Urinary bladder (tissue), 4 donors: ENCODE results near the gene SLC39A10. TPM values are rescaled to one million over a fixed set of nuclear protein-coding genes. Genes with fewer than 3 reads are reported as not detected.
"Not testable (repeated sequence)": the region's sequence is repeated elsewhere in the genome, so short reads cannot be mapped to it uniquely, and the experiment has no call there.

Source experiments
- DNase-seq: peaks from one replicate; pipeline ENCODE4 v3.0.0-alpha.2; 2015; ENCODE audit errors: extremely low spot score
- H3K27ac ChIP-seq: one replicate; pipeline ENCODE4 v1.5.1; 2013; ENCODE audit warnings: low read depth, mild to moderate bottlenecking, moderate library complexity
- H3K36me3 ChIP-seq: one replicate; pipeline ENCODE4 v1.6.1; 2013; ENCODE audit warnings: mild to moderate bottlenecking, moderate library complexity; ENCODE audit not compliant: insufficient read depth
- H3K4me1 ChIP-seq: one replicate; pipeline ENCODE4 v1.6.1; 2013; ENCODE audit warnings: mild to moderate bottlenecking, moderate library complexity; ENCODE audit not compliant: insufficient read depth
- H3K4me3 ChIP-seq: one replicate; pipeline ENCODE4 v1.5.1; 2013; ENCODE audit warnings: low read depth, low read length
- WGBS: extraction: QIAGEN DNeasy Blood & Tissue Kit; methylation state at CpG from one replicate; pipeline ENCODE4 v1.1.7; 2013; 5-methylcytosine and 5-hydroxymethylcytosine counted together
- polyA plus RNA-seq: library from polyadenylated mRNA; stranded (reverse); fragments of 200-250 nt; gene quantifications from one replicate; pipeline ENCODE4 v1.2.3, GENCODE V29; 2013
- total RNA-seq: library from RNA; depleted of rRNA; stranded (reverse); fragments of >200 nt; gene quantifications from one replicate; pipeline ENCODE4 v1.2.3, GENCODE V29; 2014
- donor health status: healthy with polysubstance abuse.
- donor health status: healthy.

Gene SLC39A10
- total and polyA plus RNA-seq, 2 donors = 8.0 to 54.8 TPM

- H3K36me3 ChIP-seq = no peaks in the 10 kb centered on the region
- no peaks in the 10 kb centered on the region for H3K4me1 ChIP-seq
- no peak for DNase-seq
- H3K4me3 ChIP-seq = no peak overlapping the region
- no peak overlapping the region for H3K27ac ChIP-seq
Observed at GRCh38 chr2:195652911-195653310, 4.1 kb upstream of the SLC39A10 start.

GRCh38 chr2:195656161-195656858 lies 716 bp upstream of the SLC39A10 start:
- no peaks in the 10 kb centered on the region for H3K4me1 ChIP-seq
- H3K36me3 ChIP-seq = no peaks in the 10 kb centered on the region
- peak overlapping the region; percentile 79 for H3K27ac ChIP-seq
- DNase-seq = no peak
- peak overlapping the region; percentile 23 for H3K4me3 ChIP-seq
- 35% methylated on average over 19 of the region's 19 CpGs for WGBS

GRCh38 chr2:195657634-195658540 lies 861 bp downstream of the SLC39A10 start:
- WGBS = under 1% methylated on average over 66 of the region's 66 CpGs
- Histone ChIP-seq H3K36me3 (no peaks in the 10 kb centered on the region), H3K27ac (peak overlapping the region; percentile 99), H3K4me3 (peak overlapping the region; percentile 95), H3K4me1 (no peaks in the 10 kb centered on the region)
- peak; percentile 56 for DNase-seq

- H3K4me1 ChIP-seq = no peaks in the 10 kb centered on the region
- no peak overlapping the region for H3K27ac ChIP-seq
- DNase-seq = peak; percentile 25
- WGBS = 0% methylated on average over 1 of the region's 1 CpG
- H3K4me3 ChIP-seq = peak overlapping the region; percentile 95
- no peaks in the 10 kb centered on the region for H3K36me3 ChIP-seq
Observed at GRCh38 chr2:195658541-195658890, 1.5 kb downstream of the SLC39A10 start.

GRCh38 chr2:195659114-195659513 lies 2.1 kb downstream of the SLC39A10 start:
- 57% methylated on average over 5 of the region's 5 CpGs for WGBS
- Histone ChIP-seq H3K36me3 (no peaks in the 10 kb centered on the region), H3K27ac (no peak overlapping the region), H3K4me3 (peak overlapping the region; percentile 22), H3K4me1 (no peaks in the 10 kb centered on the region)
- DNase-seq = no peak

- no peaks in the 10 kb centered on the region for H3K36me3 ChIP-seq
- peak; percentile 45 for DNase-seq
- no peak overlapping the region for H3K27ac ChIP-seq
- H3K4me1 ChIP-seq = no peaks in the 10 kb centered on the region
- no peak overlapping the region for H3K4me3 ChIP-seq
- WGBS = 37% methylated on average over 6 of the region's 6 CpGs
Observed at GRCh38 chr2:195659982-195660890, 3.2 kb downstream of the SLC39A10 start.

GRCh38 chr2:195662138-195662537 lies 5.1 kb downstream of the SLC39A10 start:
- no peaks in the 10 kb centered on the region for H3K36me3 ChIP-seq
- WGBS = 40% methylated on average over 3 of the region's 3 CpGs
- H3K4me3 ChIP-seq = no peak overlapping the region
- no peaks in the 10 kb centered on the region for H3K4me1 ChIP-seq
- no peak for DNase-seq
- H3K27ac ChIP-seq = no peak overlapping the region

GRCh38 chr2:195663007-195663406 lies 6.0 kb downstream of the SLC39A10 start:
- H3K4me1 ChIP-seq = no peaks in the 10 kb centered on the region
- no peak overlapping the region for H3K4me3 ChIP-seq
- no peak for DNase-seq
- H3K27ac ChIP-seq = no peak overlapping the region
- WGBS = 67% methylated on average over 3 of the region's 3 CpGs
- H3K36me3 ChIP-seq = no peaks in the 10 kb centered on the region

GRCh38 chr2:195664528-195664927 lies 7.5 kb downstream of the SLC39A10 start:
- no peak for DNase-seq
- Histone ChIP-seq H3K4me1 (no peaks in the 10 kb centered on the region), H3K4me3 (no peak overlapping the region), H3K27ac (no peak overlapping the region), H3K36me3 (no peaks in the 10 kb centered on the region)
- 59% methylated on average over 1 of the region's 1 CpG for WGBS

- not testable (repeated sequence) for H3K4me3 ChIP-seq, H3K36me3 ChIP-seq, H3K27ac ChIP-seq, H3K4me1 ChIP-seq, DNase-seq
- WGBS = 96% methylated on average over 4 of the region's 4 CpGs
Observed at GRCh38 chr2:195665153-195665552, 8.1 kb downstream of the SLC39A10 start.

- 75% methylated on average over 3 of the region's 3 CpGs for WGBS
- DNase-seq = no peak
- H3K4me1 ChIP-seq = no peaks in the 10 kb centered on the region
- H3K27ac ChIP-seq = no peak overlapping the region
- H3K4me3 ChIP-seq = no peak overlapping the region
- H3K36me3 ChIP-seq = no peaks in the 10 kb centered on the region
Observed at GRCh38 chr2:195666113-195666712, 9.2 kb downstream of the SLC39A10 start.

- no peak for DNase-seq
- Histone ChIP-seq H3K27ac (no peak overlapping the region), H3K36me3 (no peaks in the 10 kb centered on the region), H3K4me1 (no peaks in the 10 kb centered on the region), H3K4me3 (no peak overlapping the region)
Observed at GRCh38 chr2:195667974-195668373, 10.9 kb downstream of the SLC39A10 start.

GRCh38 chr2:195670191-195670590 lies 13.2 kb downstream of the SLC39A10 start:
- Histone ChIP-seq H3K4me3 (no peak overlapping the region), H3K36me3 (no peaks in the 10 kb centered on the region), H3K4me1 (no peaks in the 10 kb centered on the region), H3K27ac (no peak overlapping the region)
- no peak for DNase-seq
